DOHH2 (cell line): Measurements from ENCODE around the gene NLGN4X.

ENCODE experiments used
- H3F3A ChIP-seq: fragments of 200-600 bp; sonication (generic), shearing (Covaris generic); 2 replicates; pipeline ENCODE4 v1.6.0; 2016; ENCODE audit warnings: antibody characterized with exemption, mild to moderate bottlenecking; ENCODE audit not compliant: control insufficient read depth, insufficient read depth
- H3K27ac ChIP-seq: fragments of 200-600 bp; sonication (generic); 2 replicates; pipeline ENCODE4 v1.5.1; 2014; ENCODE audit warnings: low read depth, mild to moderate bottlenecking, low read length, moderate library complexity
- H3K27me3 ChIP-seq: fragments of 200-600 bp; sonication (generic); 2 replicates; pipeline ENCODE4 v1.6.1; 2014; ENCODE audit warnings: mild to moderate bottlenecking, low read length, mixed read lengths; ENCODE audit not compliant: control insufficient read depth
- H3K36me3 ChIP-seq: fragments of 200-600 bp; sonication (generic); 2 replicates; pipeline ENCODE4 v1.6.1; 2014; ENCODE audit warnings: mild to moderate bottlenecking, low read length, moderate library complexity, mixed read lengths; ENCODE audit not compliant: control insufficient read depth
- H3K4me1 ChIP-seq: fragments of 200-600 bp; sonication (generic); 2 replicates; pipeline ENCODE4 v1.6.1; 2014; ENCODE audit warnings: mild to moderate bottlenecking, low read length, mixed read lengths; ENCODE audit not compliant: control insufficient read depth
- H3K4me2 ChIP-seq: fragments of 200-600 bp; sonication (generic); 2 replicates; pipeline ENCODE4 v1.6.0; 2014; ENCODE audit warnings: mild to moderate bottlenecking, low read length, moderate library complexity
- H3K4me3 ChIP-seq: fragments of 200-600 bp; sonication (generic); 2 replicates; pipeline ENCODE4 v1.5.1; 2014; ENCODE audit warnings: mild to moderate bottlenecking, low read length, mixed read lengths
- H3K79me2 ChIP-seq: fragments of 200-600 bp; sonication (generic); 2 replicates; pipeline ENCODE4 v1.6.1; 2014; ENCODE audit warnings: mild to moderate bottlenecking, low read length, mixed read lengths; ENCODE audit not compliant: control insufficient read depth
- H3K9me2 ChIP-seq: fragments of 200-600 bp; sonication (generic); replicated peaks from 2 replicates; pipeline ENCODE4 v1.6.1; 2014; ENCODE audit warnings: mild to moderate bottlenecking, low read length, mixed read lengths; ENCODE audit not compliant: control insufficient read depth
- H3K9me3 ChIP-seq: fragments of 200-600 bp; sonication (generic); 2 replicates; pipeline ENCODE4 v1.6.1; 2014; ENCODE audit warnings: antibody characterized with exemption, low read length, mixed read lengths; ENCODE audit not compliant: control insufficient read depth, insufficient read depth
- H4K20me1 ChIP-seq: fragments of 200-600 bp; sonication (generic); 2 replicates; pipeline ENCODE4 v1.6.0; 2014; ENCODE audit warnings: low read depth, mild to moderate bottlenecking, antibody characterized with exemption, low read length, moderate library complexity; ENCODE audit not compliant: control insufficient read depth, insufficient read depth
- CTCF ChIP-seq: fragments of 200-600 bp; sonication (generic); IDR thresholded peaks from one replicate; pipeline ENCODE4 v1.5.1; 2014; ENCODE audit warnings: antibody characterized with exemption, mild to moderate bottlenecking, low read depth, low read length; ENCODE audit not compliant: poor library complexity, severe bottlenecking
- EZH2phosphoT487 ChIP-seq: fragments of 200-600 bp; sonication (generic); IDR thresholded peaks from 2 replicates; pipeline ENCODE4 v1.6.1; 2017; ENCODE audit warnings: borderline replicate concordance, mild to moderate bottlenecking, antibody characterized with exemption, low read length, moderate library complexity, mixed read lengths

NLGN4X gene

GRCh38 chrX:5898463-5898862, 330.2 kb downstream of the NLGN4X start:
- H3K4me3 ChIP-seq = no peak overlapping the region
- TF ChIP-seq CTCF = no peak
- no peak for TF ChIP-seq EZH2phosphoT487

GRCh38 chrX:5891378-5891777, 337.3 kb downstream of the NLGN4X start:
- no peaks in the 10 kb centered on the region for H3K79me2 ChIP-seq
- H3K9me3 ChIP-seq = no peaks in the 10 kb centered on the region
- no peaks in the 10 kb centered on the region for H3K9me2 ChIP-seq
- no peaks in the 10 kb centered on the region for H3F3A ChIP-seq
- H3K36me3 ChIP-seq = no peaks in the 10 kb centered on the region
- no peaks in the 10 kb centered on the region for H3K4me1 ChIP-seq
- TF ChIP-seq EZH2phosphoT487 (no peak), CTCF (no peak)
- no peak overlapping the region for H3K27ac ChIP-seq
- H4K20me1 ChIP-seq = no peaks in the 10 kb centered on the region
- H3K4me2 ChIP-seq = no peak overlapping the region
- H3K4me3 ChIP-seq = no peak overlapping the region
- H3K27me3 ChIP-seq = no peaks in the 10 kb centered on the region

More at GRCh38 chrX:5898463-5898862, 330.2 kb downstream of the NLGN4X start:
- H3K4me1 ChIP-seq = no peaks in the 10 kb centered on the region
- H3K4me2 ChIP-seq = no peak overlapping the region
- no peaks in the 10 kb centered on the region for H3K79me2 ChIP-seq
- no peaks in the 10 kb centered on the region for H4K20me1 ChIP-seq
- no peaks in the 10 kb centered on the region for H3K36me3 ChIP-seq
- no peak overlapping the region for H3K27ac ChIP-seq
- no peaks in the 10 kb centered on the region for H3F3A ChIP-seq
- H3K9me3 ChIP-seq = no peaks in the 10 kb centered on the region
- no peaks in the 10 kb centered on the region for H3K27me3 ChIP-seq
- no peaks in the 10 kb centered on the region for H3K9me2 ChIP-seq

GRCh38 chrX:5876984-5877596, 351.6 kb downstream of the NLGN4X start:
- Histone ChIP-seq H3K4me2 (no peak overlapping the region), H3K27ac (no peak overlapping the region), H4K20me1 (no peaks in the 10 kb centered on the region), H3K79me2 (no peaks in the 10 kb centered on the region), H3K4me1 (no peaks in the 10 kb centered on the region), H3K4me3 (no peak overlapping the region), H3F3A (no peaks in the 10 kb centered on the region), H3K9me2 (no peaks in the 10 kb centered on the region), H3K27me3 (no peaks in the 10 kb centered on the region), H3K36me3 (no peaks in the 10 kb centered on the region), H3K9me3 (no peaks in the 10 kb centered on the region)
- TF ChIP-seq CTCF (peak; percentile 36), EZH2phosphoT487 (no peak)
